AG09319 (cell line): ENCODE data around the gene PLOD1.
"Not testable (repeated sequence)": the region's sequence is repeated elsewhere in the genome, so short reads cannot be mapped to it uniquely, and the experiment has no call there.

Source experiments
- DNase-seq: peaks from one replicate; pipeline ENCODE4 v3.0.0-alpha.2; 2010; ENCODE audit warnings: low read depth; ENCODE audit errors: extremely low read depth
- TF ChIP-seq, protein P1 (sequence below): IDR thresholded peaks from 2 replicates; pipeline ENCODE4 v1.5.1; 2011; ENCODE audit warnings: low read depth, mild to moderate bottlenecking, inconsistent platforms, low read length, moderate library complexity

The PLOD1 gene

DNA sequence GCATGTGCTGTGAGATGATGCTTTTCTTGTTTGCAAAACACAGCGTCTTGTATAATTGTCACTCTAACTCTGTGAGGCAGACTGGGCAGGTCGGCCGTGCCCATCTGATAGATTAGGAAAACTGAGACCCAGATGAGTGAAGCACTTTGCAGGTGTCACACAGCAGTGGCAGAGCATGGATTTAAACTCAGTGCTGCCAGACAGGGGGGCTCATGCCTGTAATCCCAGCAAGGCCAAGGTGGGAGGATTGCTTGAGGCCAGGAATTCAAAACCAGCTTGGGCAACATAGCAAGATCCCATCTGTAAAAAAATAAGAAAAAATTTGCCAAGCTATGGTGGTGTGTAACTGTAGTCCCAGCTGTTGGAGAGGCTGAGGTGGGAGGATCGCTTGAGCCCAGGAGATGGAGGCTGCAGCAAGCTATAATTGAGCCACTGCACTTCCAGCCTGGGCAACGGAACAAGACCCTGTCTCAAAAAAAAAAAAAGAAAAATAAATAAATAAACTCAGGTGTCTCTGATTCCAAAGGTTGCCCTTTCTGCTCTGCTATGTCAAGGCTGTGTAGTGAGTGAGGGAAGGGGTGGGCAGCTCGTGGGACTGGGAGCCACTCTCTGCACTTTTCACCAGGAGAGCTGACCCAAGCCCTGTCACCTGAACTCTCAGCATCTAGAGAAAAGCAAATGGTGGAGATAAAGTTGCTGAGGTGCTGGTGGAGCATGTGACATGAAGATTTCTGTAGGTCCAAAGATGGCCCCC is 42.9 kb upstream of the PLOD1 start:
- no peak for DNase-seq
- TF ChIP-seq, protein P1, sequence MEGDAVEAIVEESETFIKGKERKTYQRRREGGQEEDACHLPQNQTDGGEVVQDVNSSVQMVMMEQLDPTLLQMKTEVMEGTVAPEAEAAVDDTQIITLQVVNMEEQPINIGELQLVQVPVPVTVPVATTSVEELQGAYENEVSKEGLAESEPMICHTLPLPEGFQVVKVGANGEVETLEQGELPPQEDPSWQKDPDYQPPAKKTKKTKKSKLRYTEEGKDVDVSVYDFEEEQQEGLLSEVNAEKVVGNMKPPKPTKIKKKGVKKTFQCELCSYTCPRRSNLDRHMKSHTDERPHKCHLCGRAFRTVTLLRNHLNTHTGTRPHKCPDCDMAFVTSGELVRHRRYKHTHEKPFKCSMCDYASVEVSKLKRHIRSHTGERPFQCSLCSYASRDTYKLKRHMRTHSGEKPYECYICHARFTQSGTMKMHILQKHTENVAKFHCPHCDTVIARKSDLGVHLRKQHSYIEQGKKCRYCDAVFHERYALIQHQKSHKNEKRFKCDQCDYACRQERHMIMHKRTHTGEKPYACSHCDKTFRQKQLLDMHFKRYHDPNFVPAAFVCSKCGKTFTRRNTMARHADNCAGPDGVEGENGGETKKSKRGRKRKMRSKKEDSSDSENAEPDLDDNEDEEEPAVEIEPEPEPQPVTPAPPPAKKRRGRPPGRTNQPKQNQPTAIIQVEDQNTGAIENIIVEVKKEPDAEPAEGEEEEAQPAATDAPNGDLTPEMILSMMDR, result no peak

DNA sequence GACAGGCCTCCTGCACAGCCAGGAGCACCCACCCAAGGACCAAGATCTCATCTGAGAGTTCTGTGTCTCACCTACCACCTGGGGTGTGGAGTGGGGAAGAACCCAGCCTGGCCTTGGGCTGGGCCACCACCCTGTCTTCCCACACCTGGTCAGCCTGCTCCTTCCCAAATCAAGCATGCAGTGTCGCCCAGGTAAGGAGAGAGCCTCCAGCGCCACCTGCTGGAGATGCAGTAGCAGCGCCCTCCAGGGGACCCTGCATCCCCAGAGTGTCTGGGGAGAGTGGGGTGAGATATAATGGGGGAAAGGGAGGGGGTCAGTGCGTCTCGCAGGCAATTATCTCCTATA is 40.6 kb upstream of the PLOD1 start:
- TF ChIP-seq, protein P1, result peak; percentile 94
- no peak for DNase-seq

DNA sequence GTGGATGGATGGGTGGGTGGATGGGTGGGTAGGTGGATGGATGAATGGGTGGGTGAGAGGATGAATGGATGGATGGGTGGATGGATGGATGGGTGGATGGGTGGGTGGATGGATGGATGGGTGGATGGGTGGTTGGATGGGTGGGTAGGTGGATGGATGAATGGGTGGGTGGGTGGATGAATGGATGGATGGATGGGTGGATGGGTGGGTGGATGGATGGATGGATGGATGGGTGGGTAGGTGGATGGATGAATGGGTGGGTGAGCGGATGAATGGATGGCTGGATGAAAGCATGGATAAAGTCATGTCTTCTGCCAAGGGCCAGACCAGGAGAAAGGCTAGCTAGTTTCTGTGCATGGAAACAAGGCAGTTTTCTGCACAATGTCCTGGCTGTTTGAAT is 40.0 kb upstream of the PLOD1 start:
- not testable (repeated sequence) for DNase-seq

DNA sequence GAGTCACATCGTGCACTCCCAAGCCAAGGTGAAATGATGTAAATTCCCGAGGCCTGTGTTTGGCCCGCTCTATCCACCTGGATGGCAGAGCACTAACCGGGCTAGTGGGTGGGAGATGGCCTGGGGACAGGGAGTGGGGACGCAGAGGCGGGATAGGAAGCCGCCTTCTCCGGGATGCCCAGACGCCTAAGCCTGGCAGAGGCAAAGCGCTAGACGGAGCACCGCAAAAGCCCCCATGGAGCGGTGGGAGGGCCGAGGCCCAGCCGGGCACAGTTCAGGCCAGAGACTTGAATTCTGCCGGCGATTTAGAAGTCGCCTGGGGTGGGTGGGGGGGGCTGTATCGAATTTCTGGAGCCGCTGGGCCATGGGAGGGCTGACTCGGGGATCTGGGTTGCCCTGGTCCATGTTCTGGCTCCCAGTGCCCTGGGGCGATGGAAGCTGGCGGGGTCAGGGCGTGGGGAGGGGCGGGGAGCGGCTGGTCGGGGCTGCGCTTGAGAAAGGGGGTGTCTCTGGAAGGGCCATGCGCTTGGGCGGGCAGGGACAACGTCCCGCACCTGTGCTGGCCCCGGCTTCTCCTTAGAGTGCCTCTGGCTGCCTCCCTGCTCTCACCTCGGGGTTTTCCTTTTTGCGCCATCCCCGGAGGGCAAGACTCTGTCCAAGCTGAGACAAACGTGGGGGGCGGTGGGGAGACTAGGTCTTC is 36.3 kb upstream of the PLOD1 start:
- DNase-seq, result no peak
- TF ChIP-seq, protein P1, result no peak

DNA sequence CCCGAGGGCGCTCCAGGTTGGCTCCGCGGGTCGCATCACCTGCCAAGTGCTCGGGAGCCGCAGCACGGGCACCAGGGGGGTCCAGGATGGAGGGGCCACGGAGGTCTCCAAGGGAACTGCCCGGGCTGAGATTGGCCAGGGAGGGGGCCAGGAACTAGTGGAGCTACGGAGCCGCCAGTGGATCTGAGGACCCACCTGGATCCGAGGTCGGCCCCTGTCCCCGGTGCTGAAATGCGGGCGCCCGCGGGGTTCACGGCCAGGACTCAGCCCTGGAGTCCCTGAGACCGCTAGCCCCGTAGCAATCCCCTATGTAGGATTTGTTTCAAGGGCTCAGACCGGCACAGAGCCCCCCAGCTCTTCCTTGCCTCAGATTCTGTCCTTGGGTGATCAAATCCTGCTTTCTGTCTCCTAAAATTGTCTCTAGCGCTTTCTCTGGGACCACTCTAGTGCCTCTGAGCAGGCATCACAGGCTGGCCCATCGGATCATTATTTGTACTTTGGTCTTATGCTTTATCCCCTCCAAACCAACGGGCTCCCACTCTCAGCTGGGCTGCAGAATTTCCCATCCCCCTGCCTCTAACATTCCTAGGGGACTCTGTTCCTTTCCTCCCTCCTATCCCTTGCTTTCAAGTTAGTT is 35.6 kb upstream of the PLOD1 start:
- TF ChIP-seq, protein P1, result no peak
- DNase-seq, result no peak

DNA sequence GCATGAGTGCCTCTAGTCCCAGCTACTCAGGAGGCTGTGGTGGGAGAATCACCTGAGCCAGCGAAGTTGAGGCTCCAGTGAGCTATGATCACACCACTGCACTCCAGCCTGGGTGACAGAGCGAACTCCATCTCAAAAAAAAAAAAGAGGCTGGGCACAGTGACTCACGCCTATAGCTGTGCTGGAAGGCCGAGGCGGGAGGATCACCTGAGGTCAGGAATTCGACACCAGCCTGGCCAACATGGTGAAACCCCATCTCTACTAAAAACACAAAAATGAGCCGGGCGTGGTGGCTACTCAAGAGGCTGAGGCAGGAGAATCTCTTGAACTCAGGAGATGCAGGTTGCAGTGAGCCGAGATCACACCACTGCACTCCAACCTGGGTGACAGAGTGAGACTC is 33.1 kb upstream of the PLOD1 start:
- DNase-seq, result not testable (repeated sequence)

DNA sequence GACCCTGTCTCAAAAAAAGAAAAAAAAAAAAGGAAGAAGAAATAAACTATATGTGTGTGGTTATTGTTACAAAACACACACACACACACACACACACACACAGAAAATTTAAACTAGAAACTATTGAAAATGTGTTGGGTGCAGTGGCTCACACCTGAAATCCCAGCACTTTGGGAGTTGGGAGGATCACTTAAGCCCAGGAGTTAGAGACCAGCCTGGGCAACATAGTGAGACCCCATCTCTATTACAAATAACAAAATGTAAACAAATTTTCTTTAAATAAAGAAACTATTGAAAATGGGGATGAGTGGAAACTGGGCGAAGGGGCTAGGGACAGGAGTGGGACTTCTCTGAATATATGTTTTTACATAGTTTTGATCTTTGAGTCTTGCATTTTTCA is 31.3 kb upstream of the PLOD1 start:
- no peak for DNase-seq
- TF ChIP-seq, protein P1, result no peak

DNA sequence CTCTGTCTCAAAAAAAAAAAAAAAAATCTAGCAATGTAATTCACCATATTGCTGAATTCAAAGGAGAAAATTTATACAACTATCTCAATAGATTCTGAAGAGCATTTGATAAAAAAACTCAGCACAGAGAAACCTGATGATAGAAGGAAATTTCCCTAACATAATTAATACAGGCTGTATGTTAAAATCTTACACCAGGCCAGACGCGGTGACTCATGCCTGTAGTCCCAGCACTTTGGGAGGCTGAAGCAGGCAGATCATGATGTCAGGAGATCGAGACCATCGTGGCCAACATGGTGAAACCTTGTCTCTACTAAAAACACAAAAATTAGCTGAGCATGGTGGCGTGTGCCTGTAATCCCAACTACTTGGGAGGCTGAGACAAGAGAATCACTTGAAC is 30.4 kb upstream of the PLOD1 start:
- not testable (repeated sequence) for DNase-seq

DNA sequence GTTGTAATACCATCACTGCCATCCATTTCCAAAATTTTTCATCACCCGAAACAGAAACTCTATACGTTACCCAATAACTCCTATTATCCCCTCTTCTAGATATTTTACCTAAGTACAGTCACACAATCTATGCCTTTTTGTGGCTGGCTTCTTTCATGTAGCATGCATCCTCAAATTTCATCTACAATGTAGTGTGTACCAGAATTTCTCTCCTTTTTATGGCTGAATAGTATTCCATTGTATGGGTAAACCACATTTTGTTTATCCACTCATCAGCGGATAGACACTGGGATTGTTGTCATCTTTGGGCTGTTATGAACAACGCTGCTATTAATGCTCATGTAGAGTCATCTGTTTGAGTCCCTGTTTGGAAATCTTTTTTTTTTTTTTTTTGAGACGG is 29.5 kb upstream of the PLOD1 start:
- DNase-seq, result no peak
- TF ChIP-seq, protein P1, result no peak
